ELF-1 (cell line): ENCODE measurements around the gene TPX2.
"Not testable (repeated sequence)": the region's sequence is repeated elsewhere in the genome, so short reads cannot be mapped to it uniquely, and the experiment has no call there.

Experiments
- DNase-seq: peaks from one replicate; pipeline ENCODE4 v3.0.0-alpha.2; 2016; ENCODE audit warnings: low read depth, low spot score

Gene TPX2

GRCh38 chr20:31719644-31720485 lies 19.2 kb upstream of the TPX2 start:
- DNase-seq = peak; percentile 83

GRCh38 chr20:31720486-31721407 lies 18.3 kb upstream of the TPX2 start:
- peak; percentile 33 for DNase-seq

GRCh38 chr20:31721408-31722256 lies 17.5 kb upstream of the TPX2 start:
- peak; percentile 33 for DNase-seq

- peak; percentile 89 for DNase-seq
Measured at GRCh38 chr20:31722257-31723068, 16.6 kb upstream of the TPX2 start, which contains the start of gene BCL2L1. BCL2L1 (minus strand) TSS chr20:31722868; CDS start chr20:31722218, 650 bp downstream.

GRCh38 chr20:31723069-31723318 lies 16.1 kb upstream of the TPX2 start:
- DNase-seq = no peak

GRCh38 chr20:31723319-31724078 lies 15.6 kb upstream of the TPX2 start:
- DNase-seq = peak; percentile 99

- no peak for DNase-seq
Measured at GRCh38 chr20:31731321-31731717, 7.8 kb upstream of the TPX2 start.

- no peak for DNase-seq
Measured at GRCh38 chr20:31739550-31739977, 474 bp downstream of the TPX2 start.

- DNase-seq = no peak
Measured at GRCh38 chr20:31740208-31740607, 1.1 kb downstream of the TPX2 start.

- DNase-seq = no peak
Measured at GRCh38 chr20:31740656-31741323, 1.7 kb downstream of the TPX2 start.

GRCh38 chr20:31746068-31746878 lies 7.2 kb downstream of the TPX2 start:
- no peak for DNase-seq

GRCh38 chr20:31747028-31747427 lies 7.9 kb downstream of the TPX2 start:
- not testable (repeated sequence) for DNase-seq

GRCh38 chr20:31747640-31748039 lies 8.6 kb downstream of the TPX2 start:
- DNase-seq = peak; percentile 34

- no peak for DNase-seq
Measured at GRCh38 chr20:31749223-31749622, 10.1 kb downstream of the TPX2 start.

- DNase-seq = no peak
Measured at GRCh38 chr20:31751126-31751525, 12.0 kb downstream of the TPX2 start.

GRCh38 chr20:31757254-31757653 lies 18.2 kb downstream of the TPX2 start:
- no peak for DNase-seq

GRCh38 chr20:31758521-31758920 lies 19.4 kb downstream of the TPX2 start:
- no peak for DNase-seq

GRCh38 chr20:31758991-31759390 lies 19.9 kb downstream of the TPX2 start:
- DNase-seq = no peak
